MCF 10A (cell line): ENCODE data around the gene TMUB2. TPM values are rescaled to one million over a fixed set of nuclear protein-coding genes. Genes with fewer than 3 reads are reported as not detected.

ENCODE experiments used
- BruUV-seq: library from RNA; stranded (reverse); fragments of 400-500 nt; replicated peaks from 2 replicates; lab custom pipeline; 2021; lab: Mats Ljungman, UMichigan
- CTCF ChIA-PET: fragments of 300-600 bp; sonication (Branson Sonifier 250); formaldehyde crosslinking; extraction: SDS; loops from one replicate; lab custom pipeline; 2021; ENCODE audit warnings: antibody characterized with exemption, inconsistent platforms; lab: Yijun Ruan, JAX
- POLR2A ChIA-PET: fragments of 300-600, 350-650 bp; sonication (Branson Sonifier 250); formaldehyde crosslinking; extraction: SDS; loops from one replicate; lab custom pipeline; 2020; ENCODE audit warnings: antibody characterized with exemption, inconsistent platforms; lab: Yijun Ruan, JAX
- DNase-seq: peaks from one replicate; pipeline ENCODE4 v3.0.0-alpha.2; 2018; ENCODE audit not compliant: unreplicated experiment
- H3K27ac Mint-ChIP-seq: one replicate; pipeline ENCODE4 v1.8.0; 2022; ENCODE audit warnings: mild to moderate bottlenecking, low read depth, mixed read lengths; ENCODE audit not compliant: unreplicated experiment
- H3K27me3 Mint-ChIP-seq: one replicate; pipeline ENCODE4 v1.8.0; 2022; ENCODE audit warnings: mixed read lengths; ENCODE audit not compliant: insufficient read depth, unreplicated experiment
- H3K36me3 Mint-ChIP-seq: one replicate; pipeline ENCODE4 v1.8.0; 2022; ENCODE audit warnings: mild to moderate bottlenecking, moderate library complexity, mixed read lengths; ENCODE audit not compliant: insufficient read depth, unreplicated experiment
- H3K4me1 Mint-ChIP-seq: one replicate; pipeline ENCODE4 v1.8.0; 2022; ENCODE audit warnings: mixed read lengths; ENCODE audit not compliant: insufficient read depth, unreplicated experiment
- H3K4me3 Mint-ChIP-seq: one replicate; pipeline ENCODE4 v1.8.0; 2022; ENCODE audit warnings: mild to moderate bottlenecking, moderate library complexity, mixed read lengths; ENCODE audit not compliant: unreplicated experiment
- H3K9me3 Mint-ChIP-seq: one replicate; pipeline ENCODE4 v1.8.0; 2022; ENCODE audit warnings: mixed read lengths; ENCODE audit not compliant: unreplicated experiment
- CTCF ChIP-seq: fragments of 200-600 bp; IDR thresholded peaks from one replicate; pipeline ENCODE4 v1.8.0; 2022; ENCODE audit warnings: antibody characterized with exemption, mild to moderate bottlenecking; ENCODE audit not compliant: unreplicated experiment
- intact Hi-C: fragments of 100-400 bp; cut with micrococcal nuclease; formaldehyde crosslinking; loops from 2 replicates; pipeline ENCODE4 v1.14.1; 2022
- total RNA-seq: library from RNA; stranded (reverse); gene quantifications from 2 replicates; pipeline ENCODE4 v1.2.3, GENCODE V29; 2022

TMUB2 gene
- total RNA-seq, 1 experiment from 2014 or later = 26.5 TPM

DNA sequence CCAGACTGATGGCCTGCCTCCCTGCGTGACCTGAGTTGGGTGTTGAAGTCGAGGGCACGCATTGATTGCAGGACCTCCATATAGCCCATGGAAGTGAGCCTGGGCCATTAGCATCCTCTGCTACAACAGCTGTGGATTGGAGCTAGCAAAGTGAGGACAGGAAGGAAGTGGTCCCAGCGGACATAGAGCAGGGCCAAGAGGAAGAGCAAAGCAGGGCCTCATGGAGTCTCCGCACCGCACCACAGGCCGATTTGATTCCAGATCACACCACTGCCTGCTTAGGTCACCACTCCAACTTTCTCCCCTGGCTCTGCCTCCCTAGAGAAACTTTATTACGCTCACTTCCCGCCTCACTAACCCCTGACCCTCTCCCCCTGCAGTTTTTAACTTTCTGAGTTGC lies 43.4 kb downstream of the TMUB2 start:
- Mint-ChIP-seq H3K4me1 (peaks cover 5% of the 10 kb centered on the region), H3K36me3 (no peaks in the 10 kb centered on the region), H3K4me3 (no peak overlapping the region), H3K9me3 (no peaks in the 10 kb centered on the region), H3K27ac (no peak overlapping the region), H3K27me3 (no peaks in the 10 kb centered on the region)
- ChIA-PET CTCF (no interaction called here), POLR2A (no interaction called here)
- no peak for DNase-seq
- no peak for TF ChIP-seq CTCF
- no TSS peak for BruUV-seq
- intact Hi-C loops = no loop called here

DNA sequence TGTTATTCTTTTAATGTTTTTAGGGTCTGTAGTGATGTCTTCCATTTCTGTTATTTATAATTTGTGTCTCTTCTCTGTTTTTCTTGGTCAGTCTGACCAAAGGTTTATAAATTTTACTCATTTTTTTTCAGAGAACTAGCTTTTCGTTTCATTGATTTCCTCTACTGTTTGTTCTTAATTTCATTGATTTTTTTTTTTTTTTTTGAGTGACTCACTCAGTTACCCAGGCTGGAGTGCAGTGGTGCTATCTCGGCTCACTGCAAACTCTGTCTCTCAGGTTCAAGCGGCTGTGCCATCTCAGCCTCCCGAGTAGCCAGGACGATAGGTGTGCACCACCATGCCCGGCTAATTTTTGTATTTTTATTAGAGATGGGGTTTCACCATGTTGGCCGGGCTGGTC lies 45.3 kb downstream of the TMUB2 start:
- DNase-seq = no peak
- H3K27ac Mint-ChIP-seq = no peak overlapping the region
- intact Hi-C loops = no loop called here
- CTCF ChIA-PET = no interaction called here
- H3K9me3 Mint-ChIP-seq = no peaks in the 10 kb centered on the region
- no peaks in the 10 kb centered on the region for H3K27me3 Mint-ChIP-seq
- no peak overlapping the region for H3K4me3 Mint-ChIP-seq
- POLR2A ChIA-PET = no interaction called here
- peaks cover 14% of the 10 kb centered on the region for H3K4me1 Mint-ChIP-seq
- no peak for TF ChIP-seq CTCF
- H3K36me3 Mint-ChIP-seq = no peaks in the 10 kb centered on the region
- no TSS peak for BruUV-seq

GRCh38 chr17:44233582-44233981 lies 46.8 kb downstream of the TMUB2 start:
- intact Hi-C loops = no loop called here
- Mint-ChIP-seq H3K4me3 (no peak overlapping the region), H3K9me3 (no peaks in the 10 kb centered on the region), H3K4me1 (peaks cover 14% of the 10 kb centered on the region), H3K27ac (no peak overlapping the region), H3K27me3 (no peaks in the 10 kb centered on the region), H3K36me3 (no peaks in the 10 kb centered on the region)
- no TSS peak for BruUV-seq
- CTCF ChIA-PET = no interaction called here
- TF ChIP-seq CTCF = no peak
- POLR2A ChIA-PET = interaction anchor here (1.9 kb wide), 1 partner anchor 12 kb away, joined by 10 read pairs; no protein-coding TSS in a partner anchor
- no peak for DNase-seq

DNA sequence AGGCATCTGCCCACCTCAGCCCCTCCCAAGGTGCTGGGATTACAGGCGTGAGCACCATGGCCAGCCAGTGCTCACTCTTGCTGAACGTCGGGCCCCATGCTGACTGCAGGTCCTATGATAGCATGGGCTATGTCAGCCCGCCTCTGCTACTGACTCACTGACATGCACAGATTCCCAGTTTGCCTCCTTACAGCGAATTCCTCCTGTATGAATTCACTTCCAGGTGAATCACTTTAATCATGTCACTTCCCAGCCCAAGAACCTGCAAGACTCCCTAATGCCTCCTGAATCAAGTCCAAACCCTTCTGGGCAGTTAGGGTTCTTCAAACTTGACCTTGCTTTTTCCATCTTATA lies 48.8 kb downstream of the TMUB2 start:
- peaks cover 14% of the 10 kb centered on the region for H3K4me1 Mint-ChIP-seq
- TF ChIP-seq CTCF = no peak
- BruUV-seq = no TSS peak
- H3K4me3 Mint-ChIP-seq = no peak overlapping the region
- no peaks in the 10 kb centered on the region for H3K36me3 Mint-ChIP-seq
- H3K27ac Mint-ChIP-seq = peak overlapping the region; percentile 53
- ChIA-PET CTCF (no interaction called here), POLR2A (no interaction called here)
- intact Hi-C loops = loop anchor here (5.0 kb wide), 1 partner anchor 72 kb away; the partner anchor contains the start of gene RUNDC3A
- no peaks in the 10 kb centered on the region for H3K27me3 Mint-ChIP-seq
- no peaks in the 10 kb centered on the region for H3K9me3 Mint-ChIP-seq
- peak; percentile 86 for DNase-seq
